HG03520 (cell line): ENCODE data around the gene RCN1.
"Not testable (repeated sequence)": the region's sequence is repeated elsewhere in the genome, so short reads cannot be mapped to it uniquely, and the experiment has no call there.

ENCODE experiments used
- ATAC-seq: cut with Tn5 transposase; IDR thresholded peaks from one replicate; pipeline ENCODE4 v1.9.1; 2021; ENCODE audit warnings: mild to moderate bottlenecking, moderate library complexity; ENCODE audit not compliant: unreplicated experiment

RCN1 gene

DNA sequence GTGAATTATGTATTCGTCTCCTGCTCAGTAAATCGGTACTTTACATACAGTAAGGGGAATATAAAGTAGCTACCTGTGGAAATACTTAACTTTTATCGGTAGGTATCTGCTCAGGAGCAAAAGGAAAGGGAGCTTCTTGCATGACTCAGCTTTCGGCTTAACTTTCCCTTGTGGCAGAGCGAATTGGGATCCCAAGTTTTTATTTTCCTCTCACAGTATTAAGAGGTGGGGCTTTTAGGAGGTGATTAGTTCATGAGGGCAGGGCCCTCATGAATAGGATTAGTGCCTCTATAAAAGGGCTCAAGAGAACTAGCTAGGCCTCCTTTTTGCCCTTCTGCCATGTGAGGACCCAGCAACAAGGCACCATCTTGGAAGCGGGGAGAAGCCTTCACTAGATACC is 18.7 kb downstream of the RCN1 start:
- ATAC-seq, result no peak

DNA sequence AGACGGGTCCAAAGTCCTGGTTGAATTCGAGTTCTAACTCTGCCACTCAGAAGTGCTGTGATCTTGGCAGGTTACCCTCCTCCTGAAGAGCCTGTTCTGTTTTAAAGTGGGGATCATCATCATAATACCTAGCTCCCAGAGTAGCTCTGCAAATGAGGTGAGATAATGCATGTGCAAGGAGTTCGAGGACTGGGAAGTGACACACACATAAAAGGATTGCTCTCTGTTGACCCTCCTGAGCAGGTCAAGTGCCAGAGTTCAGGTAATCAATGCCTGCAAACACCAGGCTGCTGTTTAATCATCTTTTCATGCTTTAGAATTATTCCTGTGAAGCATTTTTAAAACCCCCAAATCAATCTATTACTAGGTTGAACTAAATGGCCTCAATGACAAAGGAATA is 19.9 kb downstream of the RCN1 start:
- ATAC-seq, result no peak

DNA sequence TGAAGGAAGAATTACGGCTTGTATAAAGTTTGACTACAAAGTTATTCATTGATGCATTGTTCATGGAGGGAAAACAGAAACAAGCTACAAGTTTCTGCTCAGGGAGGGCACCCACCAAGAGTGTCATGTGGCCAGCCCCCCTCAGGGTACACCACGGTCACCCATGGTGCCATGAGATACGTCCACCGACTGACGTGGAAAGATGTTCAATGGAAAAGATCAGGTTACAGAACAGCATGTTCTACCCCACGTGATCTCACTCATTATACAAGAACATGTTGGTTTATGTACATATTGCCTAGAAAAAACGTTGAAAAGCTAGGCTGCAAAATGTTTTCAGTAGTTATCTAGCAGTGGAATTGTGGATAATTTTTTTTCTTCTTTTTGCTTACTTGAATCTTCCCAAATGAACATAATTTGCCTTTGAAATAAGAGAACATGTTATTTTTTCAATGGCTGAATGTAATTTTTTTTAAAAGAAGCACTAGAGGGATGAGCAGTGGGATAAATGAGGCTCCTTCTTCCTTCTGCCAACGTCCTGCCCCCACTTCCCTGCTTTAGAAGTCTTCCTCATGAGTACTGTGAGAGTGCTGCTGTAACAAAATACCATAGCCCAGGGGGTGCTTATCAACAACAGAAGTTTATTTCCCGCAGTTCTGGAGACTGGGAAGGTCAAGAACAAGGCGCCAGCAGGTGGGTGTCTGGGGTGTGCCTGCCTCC is 22.5 kb downstream of the RCN1 start:
- ATAC-seq, result no peak

DNA sequence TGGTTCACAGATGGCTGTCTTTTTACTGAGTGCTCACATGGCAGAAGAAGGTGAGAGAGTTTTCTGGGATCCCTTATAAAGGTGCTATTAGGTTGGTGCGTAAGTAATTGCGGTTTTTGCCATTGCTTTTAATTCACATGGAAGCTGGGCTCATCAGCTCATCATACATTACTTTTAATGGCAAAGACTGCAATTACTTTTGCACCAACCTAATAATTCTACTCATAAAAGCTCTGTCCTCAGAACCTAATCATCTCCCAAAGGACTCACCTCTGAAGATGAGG is 23.0 kb downstream of the RCN1 start:
- no peak for ATAC-seq

DNA sequence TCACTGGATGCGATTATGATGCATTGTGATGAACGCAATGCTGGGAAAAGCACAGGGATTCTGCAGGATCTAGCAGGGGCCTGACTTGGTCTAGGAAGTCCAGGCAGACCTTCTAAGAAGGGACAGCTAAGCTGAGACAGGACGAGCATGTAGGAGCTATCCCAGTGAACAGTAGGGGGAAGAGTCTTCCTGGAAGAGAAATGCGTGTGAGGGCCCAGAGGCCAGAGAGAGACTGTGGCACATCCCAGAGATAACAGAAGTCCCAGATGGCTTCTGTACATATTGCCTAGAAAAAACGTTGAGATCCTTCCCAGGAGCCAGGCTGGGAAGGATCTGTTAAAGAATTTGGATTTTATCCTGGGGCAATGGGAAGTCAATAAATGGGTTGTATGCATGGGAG is 24.6 kb downstream of the RCN1 start:
- ATAC-seq, result no peak

DNA sequence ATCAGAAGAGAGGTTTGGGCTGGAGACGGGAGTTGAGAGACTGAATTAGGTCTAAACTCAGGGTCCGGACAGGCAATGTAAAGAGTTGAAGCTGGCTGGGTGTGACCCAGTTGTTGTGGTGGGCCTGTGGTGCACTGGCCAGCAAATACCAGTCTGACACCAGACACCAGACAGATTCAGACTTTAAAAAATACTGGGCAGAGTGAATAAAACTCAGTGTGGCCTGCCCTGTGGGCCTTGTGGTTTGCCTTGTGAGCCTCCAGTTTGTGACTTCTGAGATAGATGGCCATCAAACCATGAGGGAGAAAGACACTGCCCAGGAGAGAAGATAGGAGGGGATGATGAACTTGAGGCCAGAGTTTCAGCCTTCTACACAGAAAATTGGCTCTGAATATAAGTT is 25.8 kb downstream of the RCN1 start:
- no peak for ATAC-seq

DNA sequence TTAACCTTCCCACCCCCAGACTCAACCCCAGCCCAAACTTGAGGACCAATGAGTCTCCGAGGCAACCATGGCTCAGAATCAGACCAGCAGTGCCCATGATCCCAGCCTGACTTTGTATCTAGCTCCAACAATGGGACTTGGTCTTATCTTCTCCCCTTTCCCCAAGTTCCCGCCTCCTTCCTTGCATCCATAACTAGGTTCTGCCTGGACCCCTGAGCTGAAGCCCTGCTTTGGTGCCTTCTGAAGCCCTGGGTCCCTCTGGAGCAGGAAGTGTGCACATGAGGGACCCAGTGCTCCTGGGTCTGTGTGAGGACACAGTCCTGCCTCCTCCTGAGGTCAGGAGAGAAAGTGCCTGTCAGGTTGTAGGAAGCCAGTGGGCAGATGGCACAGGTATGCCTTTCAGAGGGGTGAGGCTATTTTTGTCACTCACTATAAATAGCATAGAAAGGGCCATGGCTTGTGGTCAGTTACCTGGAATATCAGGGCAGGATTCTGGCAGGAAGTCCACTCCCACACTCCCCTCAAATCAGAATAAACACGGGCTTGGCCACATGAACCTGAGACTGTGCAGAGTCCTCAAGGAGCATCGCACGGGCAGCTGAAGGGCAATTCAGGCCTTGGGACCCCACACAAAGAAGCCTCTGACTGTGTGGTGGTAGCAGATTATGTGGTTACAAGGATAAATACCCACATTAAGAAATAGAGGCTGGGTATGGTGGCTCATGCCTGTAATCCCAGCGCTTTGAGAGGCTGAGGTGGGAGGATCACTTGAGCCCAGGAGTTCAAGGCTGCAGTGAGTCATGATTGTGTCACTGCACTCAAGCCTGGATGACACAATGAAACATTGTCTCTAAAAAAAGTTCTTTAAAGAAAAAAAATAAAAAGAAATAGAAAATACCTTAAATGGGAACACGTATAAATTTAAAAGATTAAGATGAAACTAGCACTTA is 27.4 kb downstream of the RCN1 start:
- ATAC-seq, result no peak

DNA sequence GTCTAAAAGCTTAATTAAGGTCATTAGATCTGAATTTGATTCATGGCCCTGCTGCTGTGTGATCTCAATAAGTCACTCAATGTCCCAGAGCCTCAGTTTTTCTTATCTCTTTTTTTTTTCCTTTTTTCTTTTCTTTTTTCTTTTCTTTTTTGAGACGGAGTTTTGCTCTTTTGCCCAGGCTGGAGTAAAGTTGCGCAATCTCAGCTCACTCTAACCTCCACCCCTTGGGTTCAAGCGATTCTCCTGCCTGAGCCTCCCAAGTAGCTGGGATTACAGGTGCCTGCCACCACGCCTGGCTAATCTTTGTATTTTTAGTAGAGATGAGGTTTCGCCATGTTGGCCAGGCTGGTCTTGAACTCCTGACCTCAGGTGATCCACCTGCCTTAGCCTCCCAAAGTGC is 28.3 kb downstream of the RCN1 start:
- ATAC-seq, result not testable (repeated sequence)

DNA sequence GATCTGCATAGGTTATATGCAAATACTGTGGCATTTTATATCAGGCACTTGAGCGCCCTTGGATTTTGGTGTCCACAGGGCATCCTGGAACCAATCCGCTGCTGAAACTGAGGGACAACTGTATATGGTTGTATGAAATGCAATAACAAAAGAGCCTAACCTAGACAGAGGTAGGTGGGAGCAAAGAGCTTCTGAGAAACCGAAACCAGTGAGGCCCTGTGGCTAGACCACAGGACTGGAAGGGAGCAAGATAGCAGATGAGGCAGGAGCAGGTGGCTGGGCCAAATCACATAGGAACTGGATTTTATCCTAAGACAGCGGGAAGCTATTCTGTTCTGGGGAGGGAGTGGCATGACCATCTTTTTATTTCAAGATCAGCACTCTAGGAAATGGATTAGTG is 30.1 kb downstream of the RCN1 start:
- no peak for ATAC-seq

DNA sequence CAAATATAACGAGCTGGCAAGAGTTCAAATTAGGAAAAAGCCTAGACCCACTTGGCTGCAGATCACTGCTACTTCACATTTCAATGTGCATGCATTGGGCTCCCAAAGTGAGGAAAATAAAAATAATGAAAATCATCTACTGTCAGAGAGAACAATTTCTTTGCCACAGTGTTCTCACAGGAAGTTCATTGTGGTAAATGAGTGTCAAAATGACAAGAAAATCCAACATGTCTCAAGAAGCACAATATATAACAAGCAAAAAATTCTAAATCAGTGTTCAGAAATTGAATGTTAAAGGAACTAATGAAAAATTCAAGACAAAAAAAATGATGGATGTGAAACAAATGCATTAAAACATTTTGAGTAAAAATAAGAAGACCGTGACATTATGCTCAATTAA is 31.3 kb downstream of the RCN1 start:
- no peak for ATAC-seq

DNA sequence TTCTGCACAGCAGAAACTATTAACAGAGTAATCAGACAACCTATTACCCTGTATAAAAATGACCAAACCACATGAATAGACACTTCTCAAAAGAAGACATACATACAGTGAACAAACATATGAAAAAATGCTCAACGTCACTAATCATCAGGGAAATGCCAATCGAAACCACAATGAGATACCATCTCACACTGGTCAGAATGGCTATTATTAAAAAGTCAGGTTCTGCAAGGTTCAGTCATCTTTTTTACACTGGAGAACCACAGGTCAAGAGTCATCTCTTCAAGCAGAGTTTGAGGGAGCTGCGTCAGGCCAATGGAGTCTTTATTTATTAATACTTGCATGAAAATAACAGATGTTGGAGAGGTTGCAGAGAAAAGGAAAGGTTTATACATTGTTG is 40.4 kb downstream of the RCN1 start:
- no peak for ATAC-seq

DNA sequence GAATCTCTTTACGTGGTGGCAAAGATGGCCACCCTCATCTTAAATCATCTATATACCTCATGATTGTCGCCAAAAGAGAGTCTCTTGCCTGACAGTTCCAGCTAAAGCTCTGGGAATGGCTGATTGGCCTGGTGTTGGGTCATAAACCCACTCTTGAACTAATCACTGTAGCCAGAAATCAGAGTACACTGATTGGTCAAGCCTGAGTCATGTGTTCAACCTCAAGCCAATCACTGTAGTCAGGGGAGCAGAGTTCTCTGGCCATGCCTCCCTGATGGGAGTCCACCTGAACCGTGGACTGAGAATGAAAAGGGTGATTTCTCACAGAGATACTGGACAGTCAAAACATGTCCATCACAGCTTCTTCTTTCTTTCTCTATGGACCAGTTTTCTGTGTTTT is 45.8 kb downstream of the RCN1 start:
- ATAC-seq, result no peak

DNA sequence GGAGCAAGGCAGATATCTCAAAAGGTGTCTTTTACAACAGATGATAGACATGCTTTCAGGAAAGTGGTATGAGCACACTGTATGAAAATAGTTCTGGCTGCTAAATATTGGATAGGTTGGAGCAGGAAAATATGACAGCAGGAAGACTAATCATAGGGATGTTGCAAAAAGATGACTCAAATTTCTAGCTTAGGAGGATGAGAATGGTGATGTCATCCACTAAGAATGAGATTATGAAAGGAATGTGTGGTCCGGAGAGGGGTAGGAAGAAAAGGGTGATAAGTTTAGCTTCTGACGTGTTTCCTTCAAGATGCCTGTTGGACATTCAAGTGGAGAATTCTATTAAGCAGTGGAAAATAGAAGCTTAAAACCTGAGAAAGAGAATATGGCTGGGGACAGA is 46.4 kb downstream of the RCN1 start:
- no peak for ATAC-seq

DNA sequence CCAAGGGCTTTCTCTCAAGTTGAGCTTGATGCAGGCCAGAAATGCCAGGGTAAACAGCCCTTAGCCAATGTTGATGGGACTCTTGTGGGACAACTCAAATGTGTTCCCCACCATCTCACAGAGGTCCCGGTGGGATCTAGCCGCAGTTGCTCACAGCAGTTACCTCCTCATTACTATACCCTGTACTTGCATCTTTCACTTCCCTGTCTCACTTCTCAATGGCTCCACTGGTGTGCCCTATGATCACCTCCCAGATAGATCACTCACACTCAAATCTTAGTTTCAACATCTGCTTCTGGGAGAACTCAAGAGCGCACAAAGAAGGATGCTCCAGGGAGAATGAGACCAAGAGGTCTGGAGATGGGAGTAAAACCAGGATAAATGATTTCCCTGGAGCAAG is 47.0 kb downstream of the RCN1 start:
- no peak for ATAC-seq

DNA sequence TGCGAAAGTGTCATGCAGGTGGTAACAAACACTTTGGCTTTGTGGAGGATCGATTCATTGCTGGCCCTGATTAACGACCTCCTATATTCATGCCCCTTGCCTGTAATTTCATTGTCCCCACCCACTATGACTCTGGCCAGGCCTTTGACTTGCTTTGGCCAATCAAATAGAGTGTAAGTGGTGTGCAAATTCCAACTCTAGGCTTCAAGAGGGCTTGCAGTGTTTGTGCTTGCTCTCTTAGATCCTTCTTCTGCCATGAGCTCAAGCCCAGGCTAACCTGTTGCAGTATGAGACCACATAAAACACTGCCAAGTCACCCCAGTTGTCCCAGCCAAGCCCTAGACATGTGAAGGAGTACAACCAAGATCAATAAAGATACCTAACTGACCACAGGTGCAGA is 48.0 kb downstream of the RCN1 start:
- no peak for ATAC-seq

DNA sequence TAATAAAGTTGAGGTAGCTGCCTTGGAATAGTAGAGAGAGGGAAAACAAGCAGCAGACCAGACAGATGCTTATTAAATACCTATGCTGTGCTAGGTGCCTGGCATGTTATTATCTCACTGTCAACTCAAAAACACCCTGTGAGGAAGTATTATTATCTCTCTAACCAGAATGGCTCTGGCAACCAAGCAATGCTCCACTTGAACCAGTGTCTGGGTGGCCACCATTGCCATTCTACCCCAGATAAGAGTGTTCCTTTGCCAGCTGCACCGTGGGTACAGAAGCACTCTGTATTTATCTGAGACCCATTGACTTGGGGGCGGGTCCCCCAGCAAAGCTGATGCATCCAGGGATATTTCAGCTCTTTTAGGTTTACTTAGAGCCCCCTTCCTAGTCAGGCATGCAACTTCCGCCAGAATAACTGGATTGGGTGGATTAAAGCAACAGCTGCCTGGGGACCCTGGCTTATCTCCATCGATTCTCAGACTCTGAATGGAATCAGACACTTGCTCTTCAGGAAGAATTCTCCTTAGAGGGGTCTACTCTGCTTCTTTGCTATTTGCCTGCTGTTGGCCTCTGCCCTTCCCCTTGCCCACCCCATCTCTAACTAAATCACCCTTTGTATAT is 49.1 kb downstream of the RCN1 start:
- ATAC-seq, result no peak

DNA sequence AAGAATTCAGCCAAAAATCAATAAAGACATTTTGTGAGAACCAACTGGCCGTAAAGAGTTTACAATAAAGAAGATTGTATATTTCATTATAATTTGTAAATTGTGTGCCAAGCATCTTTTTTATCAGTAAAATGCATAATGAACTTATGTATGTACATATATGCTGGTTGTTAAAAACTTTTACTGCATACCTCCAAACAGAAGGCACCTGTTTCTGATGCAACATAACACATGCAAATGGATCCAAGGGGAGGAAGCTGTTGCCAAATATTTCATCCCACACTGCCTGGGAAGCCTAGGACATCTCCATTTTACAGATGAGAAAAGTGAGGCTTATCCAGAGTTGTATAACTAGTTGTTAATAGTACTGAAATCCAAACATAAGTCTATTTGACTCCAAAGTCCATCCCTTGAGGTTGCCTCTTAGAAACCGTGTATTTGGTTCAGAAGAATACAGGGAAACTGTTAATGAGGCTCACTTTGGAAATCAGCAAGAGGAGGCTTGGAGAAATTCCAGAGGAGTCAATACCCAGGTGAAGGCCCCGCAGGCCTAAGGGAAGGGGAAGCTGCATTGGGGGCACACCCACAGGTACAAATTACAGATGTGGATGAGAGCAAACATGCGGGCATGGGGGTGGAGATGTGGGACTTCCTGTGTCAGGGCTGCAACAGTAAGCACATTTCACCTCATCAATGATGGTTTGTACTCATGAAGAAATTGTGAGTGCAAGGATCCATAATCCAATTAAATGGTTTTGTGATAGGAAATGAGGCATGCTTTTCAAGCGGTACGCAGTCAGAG is 51.1 kb downstream of the RCN1 start:
- ATAC-seq, result no peak

DNA sequence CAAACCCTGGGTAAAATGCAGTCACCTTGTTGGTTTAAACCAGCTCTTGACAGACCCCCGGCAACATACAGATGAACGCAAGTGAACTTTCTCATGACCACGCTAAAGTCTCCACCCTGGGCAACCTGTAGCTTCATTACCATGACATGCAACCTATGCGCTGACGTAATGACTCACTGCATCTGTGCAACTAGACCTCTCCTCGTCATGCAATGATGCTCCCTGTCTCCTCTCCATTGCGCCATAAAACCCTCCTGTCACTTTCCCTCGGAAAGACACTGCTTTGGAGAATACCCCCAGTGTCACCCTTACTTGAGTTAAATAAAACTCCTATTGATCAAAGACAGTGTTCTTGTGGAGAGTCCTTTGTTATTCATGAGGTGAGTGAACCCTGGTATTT is 52.5 kb downstream of the RCN1 start:
- ATAC-seq, result no peak

DNA sequence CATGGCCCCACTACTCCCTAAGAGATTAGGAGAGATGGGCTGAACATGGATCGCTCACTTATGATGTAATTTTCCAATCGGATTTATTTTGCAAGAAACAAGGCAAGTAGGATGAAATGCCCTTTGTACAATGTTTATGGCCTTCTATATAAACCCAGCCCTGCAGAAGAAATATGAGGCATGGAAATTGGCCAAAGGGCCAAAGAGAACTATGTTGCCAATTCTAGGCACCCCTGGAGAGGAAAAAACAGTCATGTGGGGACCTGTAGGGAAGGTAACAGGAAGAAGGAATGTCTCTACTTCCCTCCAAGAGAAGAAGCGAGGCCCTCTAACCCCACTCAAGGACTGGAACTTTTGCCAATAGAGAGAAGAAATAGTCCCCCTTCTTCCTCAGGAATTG is 54.4 kb downstream of the RCN1 start:
- no peak for ATAC-seq

DNA sequence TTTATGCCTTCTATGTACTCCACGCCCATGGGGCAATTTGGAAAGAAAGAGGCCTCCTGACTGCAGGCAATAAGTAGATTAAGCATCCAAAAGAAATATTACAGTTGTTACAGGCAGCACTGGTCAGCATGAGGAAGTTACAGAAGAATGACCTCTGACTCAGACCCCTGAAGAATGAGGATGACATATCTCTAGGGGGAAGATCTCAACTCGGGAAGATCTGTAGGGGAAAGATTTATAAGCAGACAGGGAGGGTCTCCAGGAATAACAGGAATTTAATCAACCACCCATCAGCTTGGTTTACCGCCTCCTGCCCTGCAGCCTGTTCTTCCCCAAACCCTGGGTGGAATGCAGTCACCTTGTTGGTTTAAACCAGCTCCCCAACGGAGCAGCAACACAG is 58.0 kb downstream of the RCN1 start:
- no peak for ATAC-seq

DNA sequence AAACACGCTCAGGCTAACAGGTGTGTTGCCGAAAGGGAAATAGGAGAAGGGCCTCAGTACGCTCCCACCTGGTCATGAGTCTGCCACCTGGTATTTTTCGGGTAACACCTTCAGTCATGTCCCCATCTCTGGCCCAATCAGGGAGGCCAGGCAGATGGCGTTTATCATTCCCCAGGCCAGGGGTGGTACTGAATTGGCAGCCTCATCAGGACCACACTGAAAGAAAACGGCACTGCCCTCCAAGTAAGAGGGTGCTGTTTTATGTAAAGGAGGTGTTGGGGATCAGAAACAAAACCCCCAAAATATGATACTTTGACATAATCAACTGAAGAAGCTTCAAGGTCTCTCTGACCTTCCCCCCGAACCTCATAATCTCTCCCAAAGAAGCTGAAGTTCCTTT is 58.9 kb downstream of the RCN1 start:
- no peak for ATAC-seq
